MM.1S (cell line): ENCODE measurements around the gene SRP19.

Experiments used
- EZH2 ChIP-seq: fragments of 300-600 bp; sonication (generic); optimal IDR thresholded peaks from 2 replicates; pipeline ENCODE3; 2017; ENCODE audit warnings: low read depth, mild to moderate bottlenecking, antibody characterized with exemption, low read length, mixed read lengths
- EZH2phosphoT487 ChIP-seq: fragments of 300-600 bp; sonication (generic); IDR thresholded peaks from 2 replicates; pipeline ENCODE4 v1.6.1; 2018; ENCODE audit warnings: antibody characterized with exemption, low read length
- TF ChIP-seq, protein P1 (sequence below): fragments of 300-600 bp; sonication (generic); IDR thresholded peaks from 2 replicates; pipeline ENCODE4 v1.5.1; 2016; ENCODE audit warnings: antibody characterized with exemption, low read length, mixed read lengths

DNA sequence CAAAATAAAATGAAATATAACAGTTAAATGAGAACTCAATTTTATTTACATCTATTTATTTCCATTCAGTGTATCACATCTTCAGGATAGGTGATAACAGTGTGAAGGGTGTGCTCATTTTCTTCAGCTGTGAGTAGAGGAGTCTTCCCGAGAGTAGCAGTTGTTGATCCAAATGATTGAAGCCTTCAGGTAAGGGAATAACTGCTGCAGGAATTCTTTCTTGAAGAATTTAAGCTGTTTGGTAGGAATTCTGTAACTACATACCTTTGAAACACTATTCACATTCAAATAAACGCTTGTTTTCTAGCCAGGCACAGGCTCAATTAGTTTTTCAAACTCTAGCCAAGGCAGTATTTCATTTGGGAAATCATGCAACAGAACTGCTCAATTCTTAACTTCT is 15.3 kb downstream of the SRP19 start:
- TF ChIP-seq, protein P1, sequence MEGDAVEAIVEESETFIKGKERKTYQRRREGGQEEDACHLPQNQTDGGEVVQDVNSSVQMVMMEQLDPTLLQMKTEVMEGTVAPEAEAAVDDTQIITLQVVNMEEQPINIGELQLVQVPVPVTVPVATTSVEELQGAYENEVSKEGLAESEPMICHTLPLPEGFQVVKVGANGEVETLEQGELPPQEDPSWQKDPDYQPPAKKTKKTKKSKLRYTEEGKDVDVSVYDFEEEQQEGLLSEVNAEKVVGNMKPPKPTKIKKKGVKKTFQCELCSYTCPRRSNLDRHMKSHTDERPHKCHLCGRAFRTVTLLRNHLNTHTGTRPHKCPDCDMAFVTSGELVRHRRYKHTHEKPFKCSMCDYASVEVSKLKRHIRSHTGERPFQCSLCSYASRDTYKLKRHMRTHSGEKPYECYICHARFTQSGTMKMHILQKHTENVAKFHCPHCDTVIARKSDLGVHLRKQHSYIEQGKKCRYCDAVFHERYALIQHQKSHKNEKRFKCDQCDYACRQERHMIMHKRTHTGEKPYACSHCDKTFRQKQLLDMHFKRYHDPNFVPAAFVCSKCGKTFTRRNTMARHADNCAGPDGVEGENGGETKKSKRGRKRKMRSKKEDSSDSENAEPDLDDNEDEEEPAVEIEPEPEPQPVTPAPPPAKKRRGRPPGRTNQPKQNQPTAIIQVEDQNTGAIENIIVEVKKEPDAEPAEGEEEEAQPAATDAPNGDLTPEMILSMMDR, result no peak
- TF ChIP-seq EZH2phosphoT487 (no peak), EZH2 (no peak)
